AG09319 (cell line): ENCODE results near the gene MAD1L1.

Experiments used
- DNase-seq: peaks from one replicate; pipeline ENCODE4 v3.0.0-alpha.2; 2010; ENCODE audit warnings: low read depth; ENCODE audit errors: extremely low read depth
- CTCF ChIP-seq: IDR thresholded peaks from 2 replicates; pipeline ENCODE4 v1.5.1; 2011; ENCODE audit warnings: low read depth, mild to moderate bottlenecking, inconsistent platforms, low read length, moderate library complexity

MAD1L1 gene

GRCh38 chr7:2220506-2220905 is 12.2 kb downstream of the MAD1L1 start:
- no peak for DNase-seq
- no peak for TF ChIP-seq CTCF

GRCh38 chr7:2220030-2220429 is 12.7 kb downstream of the MAD1L1 start:
- no peak for TF ChIP-seq CTCF
- no peak for DNase-seq

GRCh38 chr7:2219606-2220005 is 13.1 kb downstream of the MAD1L1 start:
- no peak for TF ChIP-seq CTCF
- no peak for DNase-seq

GRCh38 chr7:2219136-2219535 is 13.6 kb downstream of the MAD1L1 start:
- DNase-seq, result no peak
- TF ChIP-seq CTCF, result no peak

- no peak for DNase-seq
- TF ChIP-seq CTCF, result no peak
Observed at GRCh38 chr7:2218444-2218785, 14.3 kb downstream of the MAD1L1 start.

GRCh38 chr7:2217716-2218443 is 14.9 kb downstream of the MAD1L1 start:
- no peak for TF ChIP-seq CTCF
- no peak for DNase-seq

- TF ChIP-seq CTCF, result no peak
Observed at GRCh38 chr7:2217206-2217605, 15.5 kb downstream of the MAD1L1 start.

More at GRCh38 chr7:2217206-2217605, 15.5 kb downstream of the MAD1L1 start:
- DNase-seq, result no peak
